IPS-15b (cell line): Measurements from ENCODE around the gene ST8SIA4.
"Not testable (repeated sequence)": the region's sequence is repeated elsewhere in the genome, so short reads cannot be mapped to it uniquely, and the experiment has no call there.

ENCODE experiments used
- H3K27me3 ChIP-seq: one replicate; pipeline ENCODE4 v1.6.1; 2013; ENCODE audit warnings: low read length; ENCODE audit not compliant: control insufficient read depth, insufficient read depth
- H3K36me3 ChIP-seq: one replicate; pipeline ENCODE4 v1.6.1; 2013; ENCODE audit warnings: low read length; ENCODE audit not compliant: control insufficient read depth, insufficient read depth
- H3K4me1 ChIP-seq: one replicate; pipeline ENCODE4 v1.6.1; 2013; ENCODE audit warnings: mild to moderate bottlenecking, low read length; ENCODE audit not compliant: control insufficient read depth, insufficient read depth
- H3K4me3 ChIP-seq: one replicate; pipeline ENCODE4 v1.5.1; 2013; ENCODE audit warnings: low read depth, low read length
- H3K9ac ChIP-seq: one replicate; pipeline ENCODE4 v1.6.1; 2013; ENCODE audit warnings: low read depth, mild to moderate bottlenecking, low read length
- H3K9me3 ChIP-seq: one replicate; pipeline ENCODE4 v1.6.1; 2013; ENCODE audit warnings: mild to moderate bottlenecking, low read length; ENCODE audit not compliant: control insufficient read depth, insufficient read depth

The ST8SIA4 gene

GRCh38 chr5:100790951-100791350, 112.1 kb downstream of the ST8SIA4 start:
- Histone ChIP-seq H3K36me3 (no peaks in the 10 kb centered on the region), H3K4me1 (peaks cover 5% of the 10 kb centered on the region), H3K9me3 (no peaks in the 10 kb centered on the region), H3K27me3 (no peaks in the 10 kb centered on the region), H3K4me3 (no peak overlapping the region), H3K9ac (no peak overlapping the region)

GRCh38 chr5:100790170-100790665, 112.9 kb downstream of the ST8SIA4 start:
- Histone ChIP-seq H3K9ac (no peak overlapping the region), H3K9me3 (no peaks in the 10 kb centered on the region), H3K4me3 (no peak overlapping the region)

GRCh38 chr5:100789694-100790093, 113.4 kb downstream of the ST8SIA4 start:
- no peaks in the 10 kb centered on the region for H3K36me3 ChIP-seq
- H3K27me3 ChIP-seq, result no peaks in the 10 kb centered on the region
- H3K4me3 ChIP-seq, result no peak overlapping the region
- H3K9me3 ChIP-seq, result no peaks in the 10 kb centered on the region
- H3K4me1 ChIP-seq, result peaks cover 5% of the 10 kb centered on the region
- no peak overlapping the region for H3K9ac ChIP-seq

More at GRCh38 chr5:100790170-100790665, 112.9 kb downstream of the ST8SIA4 start:
- Histone ChIP-seq H3K36me3 (no peaks in the 10 kb centered on the region), H3K27me3 (no peaks in the 10 kb centered on the region), H3K4me1 (peaks cover 5% of the 10 kb centered on the region)

- peaks cover 5% of the 10 kb centered on the region for H3K4me1 ChIP-seq
- H3K27me3 ChIP-seq, result no peaks in the 10 kb centered on the region
- no peak overlapping the region for H3K9ac ChIP-seq
- H3K4me3 ChIP-seq, result no peak overlapping the region
- H3K9me3 ChIP-seq, result no peaks in the 10 kb centered on the region
- H3K36me3 ChIP-seq, result no peaks in the 10 kb centered on the region
Measured at GRCh38 chr5:100788417-100788816, 114.7 kb downstream of the ST8SIA4 start.

- no peak overlapping the region for H3K4me3 ChIP-seq
- peaks cover 5% of the 10 kb centered on the region for H3K4me1 ChIP-seq
- no peak overlapping the region for H3K9ac ChIP-seq
- H3K36me3 ChIP-seq, result no peaks in the 10 kb centered on the region
- no peaks in the 10 kb centered on the region for H3K9me3 ChIP-seq
- no peaks in the 10 kb centered on the region for H3K27me3 ChIP-seq
Measured at GRCh38 chr5:100787648-100788047, 115.4 kb downstream of the ST8SIA4 start.

GRCh38 chr5:100785536-100785935, 117.5 kb downstream of the ST8SIA4 start:
- not testable (repeated sequence) for H3K4me1 ChIP-seq, H3K36me3 ChIP-seq, H3K4me3 ChIP-seq, H3K27me3 ChIP-seq, H3K9me3 ChIP-seq, H3K9ac ChIP-seq

- H3K36me3 ChIP-seq, result no peaks in the 10 kb centered on the region
- H3K27me3 ChIP-seq, result no peaks in the 10 kb centered on the region
- no peaks in the 10 kb centered on the region for H3K4me1 ChIP-seq
- no peaks in the 10 kb centered on the region for H3K9me3 ChIP-seq
- no peak overlapping the region for H3K9ac ChIP-seq
- no peak overlapping the region for H3K4me3 ChIP-seq
Measured at GRCh38 chr5:100780376-100780870, 122.7 kb downstream of the ST8SIA4 start.

- Histone ChIP-seq H3K27me3 (no peaks in the 10 kb centered on the region), H3K9me3 (no peaks in the 10 kb centered on the region), H3K4me1 (no peaks in the 10 kb centered on the region), H3K9ac (no peak overlapping the region), H3K4me3 (no peak overlapping the region), H3K36me3 (no peaks in the 10 kb centered on the region)
Measured at GRCh38 chr5:100779669-100780375, 123.3 kb downstream of the ST8SIA4 start.

GRCh38 chr5:100777680-100778300, 125.3 kb downstream of the ST8SIA4 start:
- Histone ChIP-seq H3K4me3 (no peak overlapping the region), H3K4me1 (peaks cover 4% of the 10 kb centered on the region), H3K9me3 (no peaks in the 10 kb centered on the region), H3K9ac (no peak overlapping the region), H3K27me3 (no peaks in the 10 kb centered on the region), H3K36me3 (no peaks in the 10 kb centered on the region)

GRCh38 chr5:100775533-100775855, 127.6 kb downstream of the ST8SIA4 start:
- Histone ChIP-seq H3K27me3 (no peaks in the 10 kb centered on the region), H3K36me3 (no peaks in the 10 kb centered on the region), H3K4me1 (peaks cover 5% of the 10 kb centered on the region), H3K9me3 (no peaks in the 10 kb centered on the region), H3K9ac (no peak overlapping the region), H3K4me3 (no peak overlapping the region)

GRCh38 chr5:100772548-100772947, 130.5 kb downstream of the ST8SIA4 start:
- Histone ChIP-seq H3K9me3 (no peaks in the 10 kb centered on the region), H3K36me3 (no peaks in the 10 kb centered on the region), H3K27me3 (no peaks in the 10 kb centered on the region), H3K4me3 (no peak overlapping the region), H3K9ac (no peak overlapping the region), H3K4me1 (peaks cover 5% of the 10 kb centered on the region)

- H3K4me1 ChIP-seq, result peaks cover 5% of the 10 kb centered on the region
- no peak overlapping the region for H3K9ac ChIP-seq
- no peaks in the 10 kb centered on the region for H3K27me3 ChIP-seq
- no peak overlapping the region for H3K4me3 ChIP-seq
- no peaks in the 10 kb centered on the region for H3K9me3 ChIP-seq
- no peaks in the 10 kb centered on the region for H3K36me3 ChIP-seq
Measured at GRCh38 chr5:100772006-100772405, 131.1 kb downstream of the ST8SIA4 start.
